HEK293 (cell line): Measurements from ENCODE around the gene HEMK1.

Source experiments
- BCL11A ChIP-seq: fragments of 450-650 bp; formaldehyde crosslinking; IDR thresholded peaks from 2 replicates; pipeline ENCODE4 v1.5.1; 2016; ENCODE audit warnings: low read depth, missing biosample characterization, missing genetic modification characterization
- IKZF3 ChIP-seq: fragments of 450-650 bp; IDR thresholded peaks from 2 replicates; pipeline ENCODE4 v1.5.0; 2018; ENCODE audit warnings: missing biosample characterization, mild to moderate bottlenecking, missing genetic modification characterization, moderate library complexity
- KLF10 ChIP-seq: fragments of 450-650 bp; IDR thresholded peaks from 2 replicates; pipeline ENCODE4 v1.5.1; 2018; ENCODE audit warnings: missing biosample characterization, mild to moderate bottlenecking, missing genetic modification characterization
- KLF9 ChIP-seq: fragments of 450-650 bp; formaldehyde crosslinking; IDR thresholded peaks from 2 replicates; pipeline ENCODE4 v1.5.1; 2016; ENCODE audit warnings: missing biosample characterization, missing genetic modification characterization, low read depth
- MEIS1 ChIP-seq: sonication (generic); formaldehyde crosslinking; IDR thresholded peaks from 2 replicates; pipeline ENCODE4 v1.8.1; 2022; ENCODE audit warnings: missing genetic modification reagents, mild to moderate bottlenecking, borderline replicate concordance
- PRDM4 ChIP-seq: fragments of 450-650 bp; formaldehyde crosslinking; IDR thresholded peaks from 2 replicates; pipeline ENCODE4 v1.5.1; 2017; ENCODE audit warnings: missing biosample characterization, missing genetic modification characterization
- REPIN1 ChIP-seq: fragments of 450-650 bp; formaldehyde crosslinking; IDR thresholded peaks from 2 replicates; pipeline ENCODE4 v1.5.1; 2017; ENCODE audit warnings: missing biosample characterization, missing genetic modification characterization, low read depth
- TCF7L2 ChIP-seq: IDR thresholded peaks from 2 replicates; pipeline ENCODE4 v1.6.1; 2011; ENCODE audit warnings: low read depth, mild to moderate bottlenecking, inconsistent platforms, low read length, moderate library complexity, borderline replicate concordance
- YY1 ChIP-seq: fragments of 450-650 bp; formaldehyde crosslinking; IDR thresholded peaks from 2 replicates; pipeline ENCODE4 v1.5.1; 2018; ENCODE audit warnings: missing biosample characterization, missing genetic modification characterization
- ZBTB48 ChIP-seq: fragments of 450-650 bp; formaldehyde crosslinking; IDR thresholded peaks from 2 replicates; pipeline ENCODE4 v1.5.1; 2016; ENCODE audit warnings: missing biosample characterization, missing genetic modification characterization
- ZFP41 ChIP-seq: fragments of 450-650 bp; formaldehyde crosslinking; IDR thresholded peaks from 2 replicates; pipeline ENCODE4 v1.5.1; 2016; ENCODE audit warnings: missing biosample characterization, missing genetic modification characterization, borderline replicate concordance
- ZNF10 ChIP-seq: fragments of 450-650 bp; formaldehyde crosslinking; IDR thresholded peaks from 2 replicates; pipeline ENCODE4 v1.5.1; 2017; ENCODE audit warnings: missing biosample characterization, missing genetic modification characterization
- ZNF138 ChIP-seq: fragments of 450-650 bp; formaldehyde crosslinking; IDR thresholded peaks from 2 replicates; pipeline ENCODE4 v1.5.1; 2016; ENCODE audit warnings: missing biosample characterization, missing genetic modification characterization, borderline replicate concordance
- ZNF16 ChIP-seq: fragments of 450-650 bp; formaldehyde crosslinking; IDR thresholded peaks from 2 replicates; pipeline ENCODE4 v1.5.1; 2016; ENCODE audit warnings: low read depth, missing biosample characterization, missing genetic modification characterization
- ZNF18 ChIP-seq: fragments of 450-650 bp; formaldehyde crosslinking; IDR thresholded peaks from 2 replicates; pipeline ENCODE4 v1.5.1; 2016; ENCODE audit warnings: missing biosample characterization, missing genetic modification characterization
- ZNF2 ChIP-seq: fragments of 450-650 bp; formaldehyde crosslinking; IDR thresholded peaks from 2 replicates; pipeline ENCODE4 v1.5.1; 2016; ENCODE audit warnings: missing biosample characterization, missing genetic modification characterization
- ZNF202 ChIP-seq: fragments of 450-650 bp; formaldehyde crosslinking; IDR thresholded peaks from 2 replicates; pipeline ENCODE4 v1.5.1; 2016; ENCODE audit warnings: missing biosample characterization, missing genetic modification characterization, borderline replicate concordance
- ZNF302 ChIP-seq: fragments of 450-650 bp; formaldehyde crosslinking; IDR thresholded peaks from 2 replicates; pipeline ENCODE4 v1.5.1; 2016; ENCODE audit warnings: missing biosample characterization, missing genetic modification characterization, low read depth
- ZNF398 ChIP-seq: fragments of 450-650 bp; formaldehyde crosslinking; IDR thresholded peaks from 2 replicates; pipeline ENCODE4 v1.5.1; 2017; ENCODE audit warnings: missing biosample characterization, missing genetic modification characterization
- ZNF488 ChIP-seq: fragments of 450-650 bp; formaldehyde crosslinking; IDR thresholded peaks from 2 replicates; pipeline ENCODE4 v1.5.1; 2016; ENCODE audit warnings: missing biosample characterization, missing genetic modification characterization
- ZNF518A ChIP-seq: fragments of 450-650 bp; formaldehyde crosslinking; conservative IDR thresholded peaks from 2 replicates; pipeline ENCODE4 v1.5.1; 2016; ENCODE audit warnings: low read depth, missing biosample characterization, missing genetic modification characterization
- ZNF529 ChIP-seq: fragments of 450-650 bp; formaldehyde crosslinking; IDR thresholded peaks from 2 replicates; pipeline ENCODE4 v1.5.1; 2017; ENCODE audit warnings: missing genetic modification characterization, missing biosample characterization; ENCODE audit not compliant: insufficient replicate concordance
- ZNF549 ChIP-seq: fragments of 450-650 bp; IDR thresholded peaks from 2 replicates; pipeline ENCODE4 v1.5.1; 2018; ENCODE audit warnings: missing biosample characterization, missing genetic modification characterization, mild to moderate bottlenecking, inconsistent platforms, moderate library complexity
- ZNF664 ChIP-seq: fragments of 450-650 bp; formaldehyde crosslinking; IDR thresholded peaks from 2 replicates; pipeline ENCODE4 v1.5.1; 2016; ENCODE audit warnings: missing biosample characterization, missing genetic modification characterization
- ZNF670 ChIP-seq: fragments of 450-650 bp; formaldehyde crosslinking; IDR thresholded peaks from 2 replicates; pipeline ENCODE4 v1.5.1; 2016; ENCODE audit warnings: missing biosample characterization, missing genetic modification characterization, low read depth
- ZSCAN18 ChIP-seq: fragments of 450-650 bp; formaldehyde crosslinking; IDR thresholded peaks from 2 replicates; pipeline ENCODE4 v1.5.1; 2016; ENCODE audit warnings: missing biosample characterization, missing genetic modification characterization

The HEMK1 gene

GRCh38 chr3:50616003-50616769 lies 46.9 kb downstream of the HEMK1 start (continued):
- TF ChIP-seq ZSCAN18 (tag by site-specific recombination) (no peak), ZNF549 (tag by site-specific recombination) (no peak), ZNF202 (tag by site-specific recombination) (no peak), BCL11A (no peak), ZNF302 (tag by site-specific recombination) (no peak), REPIN1 (no peak), ZNF2 (tag by site-specific recombination) (0 out of 2 replicates have a peak, but pooled peaks have one; percentile 21), ZNF488 (tag by site-specific recombination) (no peak), ZNF518A (tag by site-specific recombination) (0 out of 2 replicates have a peak, but pooled peaks have one; percentile 15), ZNF138 (no peak), YY1 (tag by site-specific recombination) (no peak), ZNF398 (tag by site-specific recombination) (no peak), MEIS1 (no peak), ZNF664 (tag by site-specific recombination) (no peak), IKZF3 (tag by site-specific recombination) (peak; percentile 43; the same call in 1 of the 2 replicates), KLF9 (tag by site-specific recombination) (no peak), ZNF10 (tag by site-specific recombination) (no peak), KLF10 (tag by site-specific recombination) (peak; percentile 20; the same call in 1 of the 2 replicates), ZNF670 (no peak), ZFP41 (tag by site-specific recombination) (no peak), ZBTB48 (tag by site-specific recombination) (peak; percentile 28; the same call in 1 of the 2 replicates), TCF7L2 (no peak), ZNF529 (tag by site-specific recombination) (no peak), ZNF16 (no peak), PRDM4 (tag by site-specific recombination) (no peak), ZNF18 (tag by site-specific recombination) (no peak)
